Ascending aorta (tissue), 2 donors: ENCODE data around the gene NBEA. TPM values are rescaled to one million over a fixed set of nuclear protein-coding genes. Genes with fewer than 3 reads are reported as not detected.

Source experiments
- DNase-seq, 2 donors: peaks; one replicate each; pipeline ENCODE4 v3.0.0-alpha.2; 2019; ENCODE audit warnings: low spot score in 2 of 2
- H3K27ac ChIP-seq, 2 donors: fragments of 200-600 bp; sonication (generic); one replicate each; pipeline ENCODE4 v1.5.1; 2016 to 2017; ENCODE audit warnings: mild to moderate bottlenecking in 1 of 2
- H3K27me3 ChIP-seq: fragments of 200-600 bp; sonication (generic); one replicate; pipeline ENCODE4 v1.5.1; 2017
- H3K36me3 ChIP-seq, 2 donors: fragments of 200-600 bp; sonication (generic); one replicate each; pipeline ENCODE4 v1.5.1; 2016
- H3K4me1 ChIP-seq, 2 donors: fragments of 200-600 bp; sonication (generic); one replicate each; pipeline ENCODE4 v1.5.1; 2016 to 2017; ENCODE audit warnings: mild to moderate bottlenecking in 1 of 2
- H3K4me3 ChIP-seq, 2 donors: fragments of 200-600 bp; sonication (generic); one replicate each; pipeline ENCODE4 v1.5.1; 2016 to 2017; ENCODE audit warnings: mild to moderate bottlenecking in 1 of 2
- H3K9me3 ChIP-seq, 2 donors: fragments of 200-600 bp; sonication (generic); one replicate each; pipeline ENCODE4 v1.5.1; 2016
- intact Hi-C: fragments of 100-400 bp; cut with DNase I; formaldehyde crosslinking; loops from one replicate; pipeline ENCODE4 v1.15.1; 2023
- total RNA-seq: library from RNA; depleted of rRNA; stranded (reverse); fragments of >200 nt; gene quantifications from one replicate; pipeline ENCODE4 v1.1.0, GENCODE V29; 2016
- TF ChIP-seq, protein P1 (sequence below), 3 experiments: fragments of 200-600 bp in 2 of 3; fragments of 450-650 bp in 1 of 3; sonication (generic) in 2 of 3; IDR thresholded peaks; one replicate each; pipeline ENCODE4 v1.5.1; 2016 to 2019; ENCODE audit warnings: antibody characterized with exemption in 3 of 3, mild to moderate bottlenecking in 1 of 3, moderate library complexity in 1 of 3

NBEA gene
- total RNA-seq, 1 donor from 2014 or later, result 1.6 TPM

DNA sequence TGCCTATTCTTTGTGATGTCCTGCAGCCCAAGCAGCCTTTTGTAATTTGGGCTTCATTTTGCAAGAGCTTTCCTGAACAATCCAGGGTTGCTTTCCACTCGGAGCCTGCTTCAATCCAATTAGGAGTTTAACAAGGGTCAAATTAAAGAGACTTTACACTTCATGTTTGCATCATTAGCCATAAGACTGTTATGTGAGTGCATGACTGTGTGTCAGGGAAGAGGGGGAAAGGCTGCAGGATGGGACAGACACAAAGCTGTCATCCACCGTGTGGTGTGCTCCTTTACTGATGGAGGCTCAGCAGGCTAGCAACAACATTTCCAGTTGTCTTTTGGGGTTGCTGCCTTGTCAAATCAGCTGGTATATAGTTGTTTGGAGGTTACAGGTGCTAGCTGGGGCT, 558.1 kb downstream of the NBEA start:
- H3K9me3 ChIP-seq, result no peaks in the 10 kb centered on the region
- H3K4me1 ChIP-seq, result no peaks in the 10 kb centered on the region
- intact Hi-C loops, result no loop called here

DNA sequence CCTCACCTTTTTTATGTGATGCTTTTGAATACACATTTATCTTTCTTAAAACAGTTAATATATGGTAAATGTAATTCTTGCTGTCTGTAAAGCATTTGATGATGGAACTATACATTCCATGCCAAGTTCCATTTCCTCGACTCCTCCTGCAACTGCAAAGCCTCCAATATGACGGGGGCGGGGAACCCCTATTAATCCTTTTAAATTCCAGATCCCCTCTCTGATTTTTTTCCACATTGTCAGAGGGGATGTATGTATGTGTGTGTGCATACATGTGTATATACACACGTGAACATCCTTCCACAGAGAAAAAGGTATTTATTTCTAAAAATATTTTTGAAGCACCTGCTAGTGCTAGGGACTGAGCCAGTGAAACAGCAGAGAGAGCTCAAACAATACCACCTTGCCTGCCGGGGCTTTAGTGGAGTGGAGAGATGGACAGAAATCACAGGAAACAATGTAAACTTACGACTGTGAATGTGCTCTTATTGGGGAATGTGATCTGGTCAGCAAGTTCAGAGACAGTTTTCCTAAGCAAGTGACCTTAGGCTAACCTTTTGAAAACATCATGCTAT, 559.7 kb downstream of the NBEA start:
- Histone ChIP-seq H3K27me3 (no peaks in the 10 kb centered on the region), H3K9me3 (no peaks in the 10 kb centered on the region), H3K4me3 (no peak overlapping the region), H3K36me3 (no peaks in the 10 kb centered on the region), H3K4me1 (no peaks in the 10 kb centered on the region), H3K27ac (no peak overlapping the region)
- TF ChIP-seq, protein P1, sequence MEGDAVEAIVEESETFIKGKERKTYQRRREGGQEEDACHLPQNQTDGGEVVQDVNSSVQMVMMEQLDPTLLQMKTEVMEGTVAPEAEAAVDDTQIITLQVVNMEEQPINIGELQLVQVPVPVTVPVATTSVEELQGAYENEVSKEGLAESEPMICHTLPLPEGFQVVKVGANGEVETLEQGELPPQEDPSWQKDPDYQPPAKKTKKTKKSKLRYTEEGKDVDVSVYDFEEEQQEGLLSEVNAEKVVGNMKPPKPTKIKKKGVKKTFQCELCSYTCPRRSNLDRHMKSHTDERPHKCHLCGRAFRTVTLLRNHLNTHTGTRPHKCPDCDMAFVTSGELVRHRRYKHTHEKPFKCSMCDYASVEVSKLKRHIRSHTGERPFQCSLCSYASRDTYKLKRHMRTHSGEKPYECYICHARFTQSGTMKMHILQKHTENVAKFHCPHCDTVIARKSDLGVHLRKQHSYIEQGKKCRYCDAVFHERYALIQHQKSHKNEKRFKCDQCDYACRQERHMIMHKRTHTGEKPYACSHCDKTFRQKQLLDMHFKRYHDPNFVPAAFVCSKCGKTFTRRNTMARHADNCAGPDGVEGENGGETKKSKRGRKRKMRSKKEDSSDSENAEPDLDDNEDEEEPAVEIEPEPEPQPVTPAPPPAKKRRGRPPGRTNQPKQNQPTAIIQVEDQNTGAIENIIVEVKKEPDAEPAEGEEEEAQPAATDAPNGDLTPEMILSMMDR (IDR thresholded peaks at IDR 0.05), result no peak
- no peak for DNase-seq
- intact Hi-C loops, result no loop called here

More for the DNA sequence above, 558.1 kb downstream of the NBEA start:
- DNase-seq, result no peak
- Histone ChIP-seq H3K27ac (no peak overlapping the region), H3K27me3 (no peaks in the 10 kb centered on the region), H3K36me3 (no peaks in the 10 kb centered on the region), H3K4me3 (no peak overlapping the region)
- TF ChIP-seq, protein P1 (IDR thresholded peaks at IDR 0.05), result no peak

DNA sequence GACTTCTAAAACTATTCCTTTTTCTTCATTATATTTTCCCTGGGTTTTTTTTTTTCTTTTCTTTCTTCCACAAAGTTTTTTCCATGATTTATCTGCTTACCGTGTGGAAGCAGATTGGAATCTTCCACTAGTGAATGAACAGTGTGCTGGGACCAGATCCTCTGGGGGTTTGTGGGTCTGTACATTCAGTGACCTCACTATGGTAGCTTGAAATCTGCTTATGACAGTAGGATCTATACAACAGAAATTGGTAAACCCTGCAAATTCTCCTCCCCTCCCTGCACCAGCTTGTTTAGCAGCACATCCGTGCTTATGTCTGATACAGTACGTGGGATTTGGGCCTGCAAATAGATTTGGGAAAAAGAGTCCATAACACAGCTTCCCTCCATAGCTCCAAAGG, 560.4 kb downstream of the NBEA start:
- DNase-seq, result no peak
- Histone ChIP-seq H3K36me3 (no peaks in the 10 kb centered on the region), H3K27me3 (no peaks in the 10 kb centered on the region), H3K4me3 (no peak overlapping the region), H3K4me1 (no peaks in the 10 kb centered on the region), H3K9me3 (no peaks in the 10 kb centered on the region), H3K27ac (no peak overlapping the region)
- intact Hi-C loops, result no loop called here
- TF ChIP-seq, protein P1 (IDR thresholded peaks at IDR 0.05), result no peak

DNA sequence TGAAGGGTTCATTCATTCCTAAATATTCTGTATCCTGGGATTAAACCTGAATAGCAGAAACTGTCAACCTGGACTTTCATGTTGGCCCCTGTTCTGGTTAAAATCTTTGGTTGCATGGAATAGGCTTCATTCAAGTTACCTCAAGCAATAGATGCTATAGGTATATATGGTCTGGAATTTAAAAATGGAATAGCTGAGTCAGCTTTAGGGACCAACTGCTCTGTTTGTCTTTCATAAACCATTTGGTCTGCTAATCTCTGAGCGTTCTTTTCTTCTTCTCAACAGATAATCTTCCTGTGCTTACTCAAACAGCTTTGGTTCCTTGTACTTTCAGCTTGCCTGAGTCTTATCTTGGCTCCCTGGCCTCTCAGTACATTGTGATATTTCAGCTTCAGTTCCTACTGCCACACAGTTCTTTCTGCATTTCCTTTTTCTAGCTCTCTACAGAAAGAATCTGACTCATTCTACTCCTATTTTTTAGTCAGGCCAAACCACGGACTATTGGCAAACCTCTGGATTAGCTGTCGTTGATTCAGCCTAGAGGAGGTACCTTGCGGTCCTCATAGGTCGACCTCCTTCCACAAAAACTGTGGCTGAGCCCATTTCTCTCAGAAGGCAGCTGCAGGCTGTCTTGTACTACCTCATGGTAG, 570.3 kb downstream of the NBEA start:
- Histone ChIP-seq H3K27me3 (no peaks in the 10 kb centered on the region), H3K4me3 (no peak overlapping the region), H3K9me3 (no peaks in the 10 kb centered on the region), H3K36me3 (no peaks in the 10 kb centered on the region), H3K4me1 (no peaks in the 10 kb centered on the region), H3K27ac (no peak overlapping the region)
- TF ChIP-seq, protein P1 (IDR thresholded peaks at IDR 0.05), result no peak
- peak in 1 of 2 donors; percentile 62 for DNase-seq
- intact Hi-C loops, result no loop called here

DNA sequence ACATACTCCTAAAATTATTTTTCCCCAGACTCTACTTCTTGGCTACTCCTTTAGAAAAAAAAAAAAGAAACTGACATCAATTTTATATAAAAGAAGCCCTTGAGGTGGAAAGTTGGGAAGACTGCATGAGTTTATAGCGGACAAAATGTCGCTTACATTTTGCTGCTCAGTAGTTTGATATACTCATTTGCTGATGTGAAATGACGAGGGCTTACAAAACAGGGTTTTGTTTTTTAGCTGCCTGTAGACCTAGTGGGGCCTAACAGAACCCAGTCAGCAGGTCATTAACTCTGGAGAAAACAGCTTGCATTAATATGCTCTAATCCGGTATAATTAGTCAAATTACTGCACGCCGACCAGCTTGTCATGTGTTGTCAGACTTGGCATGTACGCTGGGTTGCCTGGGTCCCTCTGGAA, 572.0 kb downstream of the NBEA start:
- TF ChIP-seq, protein P1 (IDR thresholded peaks at IDR 0.05), result no peak
- no peak overlapping the region for H3K27ac ChIP-seq
- H3K4me3 ChIP-seq, result no peak overlapping the region
- H3K27me3 ChIP-seq, result no peaks in the 10 kb centered on the region
- no peak for DNase-seq
- no peaks in the 10 kb centered on the region for H3K9me3 ChIP-seq
- H3K36me3 ChIP-seq, result no peaks in the 10 kb centered on the region
- intact Hi-C loops, result no loop called here
- no peaks in the 10 kb centered on the region for H3K4me1 ChIP-seq
